Gastroesophageal sphincter (tissue), 3 donors: Measurements from ENCODE around the gene LZTS2.

ENCODE experiments used
- CTCF ChIP-seq, 4 experiments: fragments of 200-600 bp in 2 of 4; fragments of 450-650 bp in 2 of 4; sonication (generic) in 1 of 4; IDR thresholded peaks; one replicate each; pipeline ENCODE4 v1.5.1; 2017 to 2019; ENCODE audit warnings: antibody characterized with exemption in 4 of 4, mild to moderate bottlenecking in 2 of 4, moderate library complexity in 2 of 4
- EP300 ChIP-seq: sonication (generic); formaldehyde crosslinking; IDR thresholded peaks from one replicate; pipeline ENCODE4 v1.6.1; 2017; ENCODE audit warnings: antibody characterized with exemption, mild to moderate bottlenecking
- POLR2AphosphoS5 ChIP-seq: sonication (generic); formaldehyde crosslinking; IDR thresholded peaks from one replicate; pipeline ENCODE4 v1.6.1; 2017; ENCODE audit warnings: antibody characterized with exemption

- TF ChIP-seq CTCF (IDR thresholded peaks at IDR 0.05) (no peak), EP300 (no peak), POLR2AphosphoS5 (no peak)
Measured at GRCh38 chr10:100983868-100984671, 15.5 kb upstream of the LZTS2 start.
